Measurements from ENCODE around the gene CCDC33.

Gene CCDC33

DNA sequence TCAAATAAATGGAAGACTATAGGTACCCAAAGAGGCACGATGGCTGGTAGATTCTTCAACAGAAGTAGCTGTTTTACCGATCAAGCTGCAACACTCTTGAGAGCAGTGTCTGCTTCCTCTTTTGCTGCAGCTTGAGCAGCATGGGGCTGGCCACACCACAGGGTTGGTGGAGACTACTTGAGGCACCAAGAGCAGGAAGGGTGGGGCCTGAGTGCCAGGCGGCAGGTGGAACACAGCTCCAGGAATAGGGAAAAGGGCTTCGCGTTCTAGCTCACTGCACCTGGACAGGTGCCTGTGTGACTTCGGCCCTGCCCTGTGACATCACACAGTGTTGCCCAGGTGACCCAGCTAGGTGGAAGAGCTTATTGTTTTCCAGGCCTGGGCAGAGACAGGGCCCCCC is at the start of gene CCDC33:
Gene CCDC33 (plus strand): TSS at position 365 of the 400 bp plus-strand sequence. CDS start 394 bp downstream, outside the sequence.
- no peak for DNase-seq

DNA sequence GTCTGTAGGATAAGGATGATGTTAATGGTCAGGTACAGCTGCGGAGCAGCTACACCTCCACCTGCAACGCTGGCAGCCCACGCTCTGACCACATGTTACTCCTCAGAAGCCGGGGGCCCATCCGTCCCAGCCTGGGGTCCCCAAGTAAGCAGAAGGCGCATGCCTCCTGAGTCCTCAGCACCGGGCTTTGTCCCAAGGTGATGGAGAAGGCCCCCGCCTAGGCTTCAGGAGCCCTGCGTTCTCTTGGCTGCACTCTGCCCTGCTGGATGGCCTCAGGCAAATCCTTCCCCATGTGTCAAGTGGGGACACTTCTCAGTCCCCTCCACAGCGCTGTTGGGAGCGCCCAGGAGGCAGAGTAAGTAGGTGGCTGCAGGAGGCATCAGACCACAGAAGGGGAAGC is 47.9 kb upstream of the CCDC33 start:
- no peak for DNase-seq

DNA sequence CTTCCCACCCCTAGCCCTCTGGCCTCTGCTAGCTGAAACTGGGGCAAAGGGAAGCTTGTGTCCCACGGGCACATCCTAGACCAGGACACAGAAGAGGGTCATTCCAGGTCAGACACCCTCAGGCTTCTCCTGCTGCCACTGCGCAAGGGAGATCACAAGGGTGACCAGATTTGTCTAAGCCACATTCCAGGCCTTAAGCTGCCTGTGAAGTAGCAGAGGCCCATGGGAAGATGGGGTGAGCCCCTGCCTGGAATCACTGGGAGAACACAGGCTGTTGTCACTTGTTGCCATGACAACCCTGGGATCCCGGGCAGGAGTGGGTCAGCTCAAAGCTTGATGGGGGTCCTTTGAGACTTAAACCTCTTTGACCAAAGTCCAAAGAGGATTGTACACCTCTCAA is 44.3 kb upstream of the CCDC33 start:
- no peak for DNase-seq

GRCh38 chr15:74192751-74193150 is 43.4 kb upstream of the CCDC33 start:
- no peak for DNase-seq

DNA sequence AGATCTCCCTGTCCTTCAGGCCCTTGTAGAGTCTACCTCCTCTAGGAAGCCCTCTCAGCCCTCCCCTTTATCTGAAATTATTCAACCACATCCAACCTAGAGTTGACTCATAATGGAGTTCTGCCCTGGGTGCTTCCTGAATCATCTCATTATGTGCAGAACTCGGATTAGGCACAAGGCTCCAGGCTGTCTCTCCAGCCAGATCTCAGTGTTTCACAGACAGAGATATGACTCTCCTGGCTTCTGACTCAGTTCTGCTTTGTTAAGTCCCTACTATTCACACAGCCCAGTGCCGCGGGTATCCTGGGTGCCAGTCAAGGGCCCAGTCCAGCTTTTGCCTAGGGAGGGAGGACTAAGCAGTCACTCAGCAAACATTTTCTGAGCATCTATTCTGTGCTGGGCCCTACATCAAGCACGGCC is 42.8 kb upstream of the CCDC33 start:
- DNase-seq = no peak

DNA sequence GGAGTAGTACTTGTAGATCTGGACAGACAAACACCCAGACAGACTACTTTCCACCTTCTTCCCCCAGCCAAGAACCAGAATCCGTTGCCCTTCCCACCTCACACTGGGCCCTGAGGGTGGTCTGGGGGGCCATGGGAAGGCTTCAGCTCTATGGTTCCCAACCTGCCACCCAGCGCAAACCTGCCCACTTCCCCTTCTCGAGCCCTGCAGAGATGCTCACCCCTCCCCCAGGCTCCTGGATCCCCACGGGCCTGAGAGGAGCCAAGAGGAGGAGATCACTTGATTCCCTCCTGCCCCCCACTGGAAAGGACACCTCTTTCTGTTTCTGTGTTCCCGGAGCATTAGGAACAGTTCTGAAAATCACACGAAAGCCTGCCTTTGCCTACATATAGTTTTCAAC is 42.2 kb upstream of the CCDC33 start:
- no peak for DNase-seq

- DNase-seq = no peak
Observed at GRCh38 chr15:74194572-74195559, 41.3 kb upstream of the CCDC33 start.

DNA sequence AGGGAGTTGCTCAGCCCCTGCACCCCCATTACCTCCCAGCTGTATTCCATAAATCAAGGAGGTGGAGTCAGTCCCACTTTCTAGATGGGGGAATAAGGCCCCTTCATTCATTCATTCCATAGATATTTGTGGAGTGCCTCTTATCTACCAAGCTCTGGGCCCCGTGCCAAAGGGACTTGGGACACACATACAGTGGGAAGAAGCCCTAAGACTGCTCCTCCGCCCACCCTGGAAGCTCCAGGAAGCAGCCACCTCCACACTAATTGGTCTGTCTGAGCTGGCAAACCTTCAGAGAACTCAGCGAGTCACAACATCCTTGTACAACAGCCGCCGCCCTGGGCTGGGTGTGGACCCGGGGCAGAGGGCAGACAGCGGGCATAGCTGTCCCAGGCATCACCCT is 40.0 kb upstream of the CCDC33 start:
- DNase-seq = peak in 1 of 51 donors; percentile 30

DNA sequence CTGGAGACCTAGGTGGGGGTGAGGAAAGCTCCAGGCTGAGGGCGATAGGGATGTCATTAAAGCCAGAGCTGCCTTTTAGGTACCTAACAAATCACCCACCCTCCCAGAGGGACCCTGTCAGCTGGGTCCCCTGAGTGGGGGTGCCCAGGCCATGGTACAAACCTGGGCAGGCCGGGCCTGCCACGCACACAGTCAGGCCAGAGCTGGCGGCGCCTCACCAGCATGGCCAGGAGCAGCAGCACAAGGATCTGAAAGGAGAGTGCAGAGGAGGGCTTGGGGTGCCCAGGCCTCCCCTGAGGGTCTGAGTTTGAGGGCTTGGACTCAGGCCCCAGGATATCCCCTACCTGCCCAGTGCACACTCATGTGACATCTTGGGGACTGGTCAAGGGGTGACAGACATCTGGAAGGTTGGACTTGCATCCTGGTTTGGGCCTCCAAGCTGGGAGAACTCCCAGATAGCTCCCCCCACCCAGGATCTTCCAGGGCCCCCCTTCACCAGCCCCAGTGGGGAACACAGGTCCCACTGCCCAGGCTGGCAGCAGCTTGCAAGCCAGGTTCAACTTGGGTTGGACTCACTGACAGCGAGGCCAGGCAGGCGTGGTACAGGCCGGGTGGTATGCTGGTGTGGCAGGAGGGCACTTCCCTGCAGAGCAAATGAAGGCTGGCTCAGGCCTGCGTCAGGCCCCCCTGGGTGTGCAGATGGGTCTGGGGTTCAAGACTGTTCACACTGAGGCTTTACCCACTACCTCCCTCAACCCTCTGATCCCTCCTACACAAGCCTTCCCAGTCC is 38.8 kb upstream of the CCDC33 start:
- DNase-seq = no peak

DNA sequence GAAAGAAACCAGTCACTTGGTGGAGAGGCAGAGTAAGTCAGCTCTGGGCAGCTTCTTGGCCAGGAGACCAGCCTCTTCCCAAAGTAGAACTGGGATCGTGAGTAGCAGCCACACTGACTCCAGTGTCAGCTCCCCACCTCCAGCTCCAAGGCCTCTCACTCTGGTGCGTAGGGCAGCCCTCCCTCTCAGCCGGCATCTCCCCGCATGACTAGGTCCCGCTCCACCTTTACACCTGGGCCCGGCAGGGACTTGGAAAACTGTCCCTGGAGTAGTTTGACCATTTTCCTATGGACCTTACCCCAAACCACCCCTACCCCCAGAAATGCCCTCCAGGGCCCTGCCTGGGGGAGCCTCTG is 36.9 kb upstream of the CCDC33 start:
- no peak for DNase-seq

GRCh38 chr15:74200412-74200815 is 35.7 kb upstream of the CCDC33 start:
- no peak for DNase-seq

DNA sequence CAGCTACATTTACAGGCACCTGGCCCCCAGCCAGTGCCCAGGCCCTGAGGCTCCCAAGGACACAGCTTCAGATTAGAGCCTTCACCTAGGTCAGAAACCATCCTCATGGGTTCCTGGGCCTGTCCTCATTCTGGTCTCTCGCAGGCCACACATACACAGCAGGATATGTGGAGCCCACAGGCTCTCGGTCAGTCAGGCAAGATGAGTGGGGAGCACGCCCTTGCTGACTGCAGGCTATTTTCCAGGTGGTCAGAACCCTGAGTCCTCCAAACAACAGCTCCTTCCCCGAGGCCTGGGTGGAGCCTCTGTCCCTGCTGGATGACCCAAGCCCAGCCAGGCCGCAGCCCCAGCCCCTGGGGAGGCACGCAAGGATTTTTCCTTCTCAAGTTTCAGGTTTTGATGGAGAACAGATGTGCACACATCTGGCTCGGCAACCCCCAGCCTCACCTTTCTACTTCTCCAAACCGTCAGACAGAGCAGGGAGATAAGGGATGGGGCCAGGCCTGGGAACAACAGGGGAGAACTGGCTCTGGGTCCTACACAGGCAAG is 35.2 kb upstream of the CCDC33 start:
- DNase-seq = no peak

GRCh38 chr15:74201710-74202420 is 34.3 kb upstream of the CCDC33 start:
- no peak for DNase-seq

DNA sequence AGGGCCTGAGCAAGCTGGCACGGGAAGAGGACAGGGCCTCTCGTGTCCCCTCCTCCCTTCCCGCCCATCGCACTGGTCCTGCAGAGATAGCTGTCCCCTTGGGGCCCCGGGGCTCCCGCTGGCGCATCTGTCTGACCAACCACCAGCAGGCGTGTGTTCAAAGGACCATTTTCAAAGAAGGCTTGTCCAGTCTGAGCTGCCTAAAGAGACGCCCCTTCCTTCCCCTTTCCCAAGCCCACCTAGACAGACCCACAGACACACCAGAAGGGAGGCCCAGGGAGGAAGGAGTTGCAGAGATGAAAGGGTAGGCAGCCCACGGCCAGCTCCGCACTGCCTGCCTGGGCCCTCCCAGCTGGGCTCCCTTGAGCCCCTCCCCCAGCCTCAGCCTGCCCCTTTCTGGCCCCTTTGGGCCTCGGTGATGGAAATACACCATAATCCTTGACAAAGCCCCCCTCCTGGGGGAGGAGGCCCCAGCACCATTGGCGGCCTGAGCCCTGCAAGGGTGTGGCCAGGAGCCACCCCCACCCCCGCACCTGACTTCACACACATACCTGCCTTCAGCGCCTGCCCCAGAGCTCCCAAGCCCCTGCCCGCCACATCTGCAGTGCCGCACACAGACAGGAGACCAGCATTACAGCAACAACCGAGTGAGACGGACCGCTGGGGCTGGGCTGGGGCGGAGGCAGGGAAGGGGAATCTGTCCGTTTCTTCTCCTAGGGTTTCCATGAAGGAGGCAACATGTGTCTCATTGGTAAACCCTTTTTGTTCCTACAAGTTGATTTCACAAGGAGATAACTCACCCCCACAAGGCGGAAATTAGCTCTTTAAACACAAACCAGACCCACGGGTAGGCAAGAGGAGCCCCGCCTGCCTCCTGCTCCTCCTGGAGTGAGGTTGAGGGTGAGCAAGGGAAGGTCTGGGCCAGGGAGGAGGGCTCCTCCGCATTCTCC is 33.4 kb upstream of the CCDC33 start, which contains the start of gene STRA6:
Gene STRA6 (minus strand): TSS at position 336 of the 950 bp plus-strand sequence. CDS start 520 bp downstream, outside the sequence.
- DNase-seq = no peak

DNA sequence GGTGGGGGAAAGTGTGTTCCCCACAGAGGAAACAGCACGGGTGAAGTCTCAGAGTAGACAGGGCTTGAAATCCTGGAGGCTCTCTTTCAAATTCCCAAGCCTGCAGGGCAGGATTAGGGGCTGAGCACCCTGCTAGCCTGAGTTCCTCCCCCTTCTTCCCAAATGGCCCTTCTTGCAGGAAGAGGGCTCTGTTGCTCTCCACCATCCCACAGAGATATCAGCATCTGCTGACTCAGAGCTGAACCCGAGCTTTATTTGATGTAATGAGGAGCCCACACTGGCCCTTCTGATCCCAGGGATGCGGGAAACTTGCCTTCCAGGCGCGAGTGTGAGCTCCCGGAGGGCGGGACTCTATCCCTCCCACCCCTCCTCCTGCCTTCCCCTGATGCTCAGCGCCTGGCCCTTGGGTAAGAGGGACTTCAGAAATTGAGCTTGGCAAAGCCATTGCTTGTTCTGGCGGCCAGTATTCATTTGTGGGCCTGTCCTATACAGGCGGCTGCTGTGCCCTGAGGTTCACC is 32.2 kb upstream of the CCDC33 start:
- peak in 2 of 51 donors; percentile 11 to 17 for DNase-seq

- DNase-seq = no peak
Observed at GRCh38 chr15:74205582-74205947, 30.6 kb upstream of the CCDC33 start.

GRCh38 chr15:74206801-74207281 is 29.3 kb upstream of the CCDC33 start:
- DNase-seq = peak in 5 of 51 donors; percentile 10 to 15 (median 14)

- DNase-seq = peak in 1 of 51 donors; percentile 61
Observed at GRCh38 chr15:74207652-74208440, 28.3 kb upstream of the CCDC33 start.

- DNase-seq = no peak
Observed at GRCh38 chr15:74208496-74208895, 27.6 kb upstream of the CCDC33 start.
